Panc1 (cell line): Measurements from ENCODE around the gene COL23A1.

Experiments used
- POLR2AphosphoS5 ChIP-seq: IDR thresholded peaks from 2 replicates; pipeline ENCODE4 v1.6.1; 2012; ENCODE audit warnings: mild to moderate bottlenecking, low read depth, low read length, moderate library complexity
- SIN3A ChIP-seq: IDR thresholded peaks from 2 replicates; pipeline ENCODE4 v1.6.1; 2012; ENCODE audit warnings: low read depth, mild to moderate bottlenecking, low read length, moderate library complexity, borderline replicate concordance; ENCODE audit not compliant: insufficient read depth
- TF ChIP-seq, protein P1 (sequence below): fragments of 450-650 bp; IDR thresholded peaks from 2 replicates; pipeline ENCODE4 v1.5.1; 2017; ENCODE audit warnings: mild to moderate bottlenecking
- TF ChIP-seq, protein P2 (sequence below), 2 experiments: IDR thresholded peaks; 2 replicates each; pipeline ENCODE4 v1.6.1; 2011 to 2012; ENCODE audit warnings: low read depth in 2 of 2, control low read depth in 1 of 2, low read length in 1 of 2, mild to moderate bottlenecking in 1 of 2, moderate library complexity in 1 of 2; ENCODE audit not compliant: insufficient read depth in 1 of 2

DNA sequence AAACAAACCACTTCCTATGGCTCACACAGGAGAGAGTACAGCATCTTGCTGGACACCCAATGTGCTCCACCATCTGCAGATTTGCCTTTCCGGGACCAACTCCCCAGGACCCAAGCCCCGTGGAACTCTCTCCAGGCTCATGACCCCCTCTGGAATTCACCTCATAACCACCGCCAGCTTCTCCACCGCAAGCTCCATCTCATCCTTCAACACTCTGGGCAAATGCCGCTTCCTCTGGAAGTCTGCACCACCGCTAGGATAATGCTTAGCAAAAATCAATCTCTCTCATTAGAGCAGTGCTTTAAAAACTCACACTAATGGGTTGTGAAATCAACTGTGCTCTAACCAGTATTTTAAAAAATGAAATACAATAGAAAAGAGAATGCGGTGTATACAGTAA, 150.0 kb downstream of the COL23A1 start:
- TF ChIP-seq, protein P1, sequence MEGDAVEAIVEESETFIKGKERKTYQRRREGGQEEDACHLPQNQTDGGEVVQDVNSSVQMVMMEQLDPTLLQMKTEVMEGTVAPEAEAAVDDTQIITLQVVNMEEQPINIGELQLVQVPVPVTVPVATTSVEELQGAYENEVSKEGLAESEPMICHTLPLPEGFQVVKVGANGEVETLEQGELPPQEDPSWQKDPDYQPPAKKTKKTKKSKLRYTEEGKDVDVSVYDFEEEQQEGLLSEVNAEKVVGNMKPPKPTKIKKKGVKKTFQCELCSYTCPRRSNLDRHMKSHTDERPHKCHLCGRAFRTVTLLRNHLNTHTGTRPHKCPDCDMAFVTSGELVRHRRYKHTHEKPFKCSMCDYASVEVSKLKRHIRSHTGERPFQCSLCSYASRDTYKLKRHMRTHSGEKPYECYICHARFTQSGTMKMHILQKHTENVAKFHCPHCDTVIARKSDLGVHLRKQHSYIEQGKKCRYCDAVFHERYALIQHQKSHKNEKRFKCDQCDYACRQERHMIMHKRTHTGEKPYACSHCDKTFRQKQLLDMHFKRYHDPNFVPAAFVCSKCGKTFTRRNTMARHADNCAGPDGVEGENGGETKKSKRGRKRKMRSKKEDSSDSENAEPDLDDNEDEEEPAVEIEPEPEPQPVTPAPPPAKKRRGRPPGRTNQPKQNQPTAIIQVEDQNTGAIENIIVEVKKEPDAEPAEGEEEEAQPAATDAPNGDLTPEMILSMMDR: no peak
- TF ChIP-seq POLR2AphosphoS5 (no peak), SIN3A (no peak)
- TF ChIP-seq, protein P2, sequence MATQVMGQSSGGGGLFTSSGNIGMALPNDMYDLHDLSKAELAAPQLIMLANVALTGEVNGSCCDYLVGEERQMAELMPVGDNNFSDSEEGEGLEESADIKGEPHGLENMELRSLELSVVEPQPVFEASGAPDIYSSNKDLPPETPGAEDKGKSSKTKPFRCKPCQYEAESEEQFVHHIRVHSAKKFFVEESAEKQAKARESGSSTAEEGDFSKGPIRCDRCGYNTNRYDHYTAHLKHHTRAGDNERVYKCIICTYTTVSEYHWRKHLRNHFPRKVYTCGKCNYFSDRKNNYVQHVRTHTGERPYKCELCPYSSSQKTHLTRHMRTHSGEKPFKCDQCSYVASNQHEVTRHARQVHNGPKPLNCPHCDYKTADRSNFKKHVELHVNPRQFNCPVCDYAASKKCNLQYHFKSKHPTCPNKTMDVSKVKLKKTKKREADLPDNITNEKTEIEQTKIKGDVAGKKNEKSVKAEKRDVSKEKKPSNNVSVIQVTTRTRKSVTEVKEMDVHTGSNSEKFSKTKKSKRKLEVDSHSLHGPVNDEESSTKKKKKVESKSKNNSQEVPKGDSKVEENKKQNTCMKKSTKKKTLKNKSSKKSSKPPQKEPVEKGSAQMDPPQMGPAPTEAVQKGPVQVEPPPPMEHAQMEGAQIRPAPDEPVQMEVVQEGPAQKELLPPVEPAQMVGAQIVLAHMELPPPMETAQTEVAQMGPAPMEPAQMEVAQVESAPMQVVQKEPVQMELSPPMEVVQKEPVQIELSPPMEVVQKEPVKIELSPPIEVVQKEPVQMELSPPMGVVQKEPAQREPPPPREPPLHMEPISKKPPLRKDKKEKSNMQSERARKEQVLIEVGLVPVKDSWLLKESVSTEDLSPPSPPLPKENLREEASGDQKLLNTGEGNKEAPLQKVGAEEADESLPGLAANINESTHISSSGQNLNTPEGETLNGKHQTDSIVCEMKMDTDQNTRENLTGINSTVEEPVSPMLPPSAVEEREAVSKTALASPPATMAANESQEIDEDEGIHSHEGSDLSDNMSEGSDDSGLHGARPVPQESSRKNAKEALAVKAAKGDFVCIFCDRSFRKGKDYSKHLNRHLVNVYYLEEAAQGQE (IDR thresholded peaks at IDR 0.05; ENCODE audit: insufficient read depth in 1 of 2, low read depth in 2 of 2, low read length in 1 of 2): no peak
